AG04450 (cell line): Measurements from ENCODE around the gene TATDN2. TPM values are rescaled to one million over a fixed set of nuclear protein-coding genes. Genes with fewer than 3 reads are reported as not detected.

Experiments
- CTCF ChIA-PET: fragments of 300-600, 350-600 bp; formaldehyde crosslinking; extraction: SDS; loops from one replicate; lab custom pipeline; 2022; ENCODE audit warnings: antibody characterized with exemption, inconsistent platforms; lab: Charles Lee
- POLR2A ChIA-PET: fragments of 350-600 bp; formaldehyde crosslinking; extraction: SDS; loops from one replicate; lab custom pipeline; 2021; ENCODE audit warnings: antibody characterized with exemption, inconsistent platforms; lab: Yijun Ruan, JAX
- DNase-seq: peaks from one replicate; pipeline ENCODE4 v3.0.0-alpha.2; 2011; ENCODE audit warnings: low read depth, low spot score
- H3K27ac ChIP-seq: one replicate; pipeline ENCODE4 v1.5.1; 2012; ENCODE audit warnings: low read depth, low read length, control low read depth
- H3K27me3 ChIP-seq: one replicate; pipeline ENCODE4 v1.6.0; 2012; ENCODE audit warnings: low read length; ENCODE audit not compliant: control insufficient read depth, insufficient read depth
- H3K4me3 ChIP-seq: 2 replicates; pipeline ENCODE4 v1.5.1; 2011; ENCODE audit warnings: mild to moderate bottlenecking, low read depth, low read length, control low read depth
- H3K9me3 ChIP-seq: 2 replicates; pipeline ENCODE4 v1.5.1; 2012; ENCODE audit warnings: low read length; ENCODE audit not compliant: control insufficient read depth, insufficient read depth
- CTCF ChIP-seq: IDR thresholded peaks from 2 replicates; pipeline ENCODE4 v1.5.1; 2011; ENCODE audit warnings: low read depth, low read length, control low read depth, inconsistent platforms
- polyA plus RNA-seq: library from polyadenylated mRNA; depleted of rRNA; stranded (reverse); fragments of >200 nt; gene quantifications from 2 replicates; pipeline ENCODE4 v1.2.3, GENCODE V29; 2011

Gene TATDN2
- polyA plus RNA-seq, 1 experiment: 17.7 TPM

DNA sequence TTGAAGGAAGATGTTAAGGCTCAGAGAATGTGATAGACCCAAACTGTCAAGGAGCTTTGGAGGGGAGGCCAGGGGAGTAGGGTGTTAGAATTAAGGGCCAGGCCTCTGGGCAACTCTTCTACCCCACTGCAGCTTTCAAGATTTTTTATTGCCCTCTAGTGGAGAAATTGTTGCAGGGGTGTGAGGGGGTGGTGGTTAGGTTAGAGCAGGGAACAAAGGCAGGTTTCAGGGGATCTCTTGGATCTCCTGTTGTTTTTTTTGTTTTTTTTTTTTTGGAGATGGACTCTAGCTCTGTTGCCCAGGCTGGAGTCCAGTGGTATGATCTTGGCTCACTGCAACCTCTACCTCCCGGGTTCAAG lies 74.1 kb downstream of the TATDN2 start:
- POLR2A ChIA-PET: no interaction called here
- peak; percentile 28; the same call in 1 of the 2 replicates for TF ChIP-seq CTCF
- CTCF ChIA-PET: interaction anchor here (0.5 to 1.8 kb wide), 6 partner anchors 15 to 884 kb away, joined by 3 to 4 read pairs (median 3); no protein-coding TSS in a partner anchor
- Histone ChIP-seq H3K9me3 (peaks cover 2% of the 10 kb centered on the region; the same call in 1 of the 2 replicates), H3K27ac (no peak overlapping the region), H3K27me3 (peaks cover 16% of the 10 kb centered on the region), H3K4me3 (no peak overlapping the region)
- DNase-seq: no peak

DNA sequence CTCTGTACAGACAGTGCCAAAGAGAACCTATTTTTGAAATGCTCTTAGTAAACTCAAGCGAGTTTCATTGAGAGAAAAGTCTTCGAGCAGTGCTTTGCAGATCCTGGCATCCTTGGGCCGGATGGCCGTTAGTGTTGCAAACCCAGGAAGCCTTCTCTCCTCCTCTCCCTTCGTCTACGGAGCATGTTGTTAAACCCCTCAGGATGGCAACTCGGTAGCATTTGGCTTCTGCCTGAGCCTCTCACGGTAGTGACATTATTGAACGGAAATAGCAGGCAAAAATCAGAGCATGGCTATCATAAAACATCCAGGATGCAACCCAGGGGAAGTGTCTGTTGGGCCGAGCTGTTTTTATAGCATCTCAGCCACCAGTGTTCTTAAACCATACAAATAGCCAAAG lies 79.3 kb downstream of the TATDN2 start:
- peaks cover 65% of the 10 kb centered on the region for H3K27me3 ChIP-seq
- TF ChIP-seq CTCF: no peak
- CTCF ChIA-PET: no interaction called here
- DNase-seq: no peak
- no peak overlapping the region for H3K4me3 ChIP-seq
- POLR2A ChIA-PET: no interaction called here
- H3K27ac ChIP-seq: no peak overlapping the region
- H3K9me3 ChIP-seq: no peaks in the 10 kb centered on the region; the same call in 1 of the 2 replicates

- H3K27me3 ChIP-seq: peaks cover 67% of the 10 kb centered on the region
- ChIA-PET POLR2A (no interaction called here), CTCF (no interaction called here)
- no peak for TF ChIP-seq CTCF
- no peak overlapping the region for H3K4me3 ChIP-seq
- no peak overlapping the region for H3K27ac ChIP-seq
- H3K9me3 ChIP-seq: no peaks in the 10 kb centered on the region; the same call in 1 of the 2 replicates
- no peak for DNase-seq
These were observed 80.3 kb downstream of the TATDN2 start for GRCh38 chr3:10328460-10329071.

GRCh38 chr3:10329495-10330015 lies 81.3 kb downstream of the TATDN2 start:
- no peak overlapping the region for H3K4me3 ChIP-seq
- no peaks in the 10 kb centered on the region; the same call in 1 of the 2 replicates for H3K9me3 ChIP-seq
- POLR2A ChIA-PET: no interaction called here
- CTCF ChIA-PET: no interaction called here
- TF ChIP-seq CTCF: no peak
- no peak overlapping the region for H3K27ac ChIP-seq
- peaks cover 68% of the 10 kb centered on the region for H3K27me3 ChIP-seq
- no peak for DNase-seq

GRCh38 chr3:10330319-10330718 lies 82.1 kb downstream of the TATDN2 start:
- Histone ChIP-seq H3K9me3 (no peaks in the 10 kb centered on the region; the same call in 1 of the 2 replicates), H3K4me3 (no peak overlapping the region), H3K27ac (no peak overlapping the region), H3K27me3 (peaks cover 66% of the 10 kb centered on the region)
- ChIA-PET CTCF (interaction anchor here (1.6 kb wide), 1 partner anchor 9 kb away, joined by 5 read pairs; the partner anchor contains the start of gene SEC13), POLR2A (interaction anchor here (0.7 kb wide), 1 partner anchor 138 kb away, joined by 3 read pairs; no protein-coding TSS in a partner anchor)
- DNase-seq: no peak
- TF ChIP-seq CTCF: no peak
